GM12865 (cell line): Measurements from ENCODE around the gene TEF.

Experiments used
- DNase-seq: peaks from one replicate; pipeline ENCODE4 v3.0.0; 2010; ENCODE audit warnings: low read depth
- H3K4me3 ChIP-seq: 2 replicates; pipeline ENCODE4 v1.5.1; 2011; ENCODE audit warnings: mild to moderate bottlenecking, low read depth, low read length, control low read depth
- TF ChIP-seq, protein P1 (sequence below): IDR thresholded peaks from 2 replicates; pipeline ENCODE4 v1.5.1; 2011; ENCODE audit warnings: low read length, control low read depth, low read depth, inconsistent platforms; ENCODE audit not compliant: insufficient read depth; ENCODE audit errors: missing control alignments

Gene TEF

DNA sequence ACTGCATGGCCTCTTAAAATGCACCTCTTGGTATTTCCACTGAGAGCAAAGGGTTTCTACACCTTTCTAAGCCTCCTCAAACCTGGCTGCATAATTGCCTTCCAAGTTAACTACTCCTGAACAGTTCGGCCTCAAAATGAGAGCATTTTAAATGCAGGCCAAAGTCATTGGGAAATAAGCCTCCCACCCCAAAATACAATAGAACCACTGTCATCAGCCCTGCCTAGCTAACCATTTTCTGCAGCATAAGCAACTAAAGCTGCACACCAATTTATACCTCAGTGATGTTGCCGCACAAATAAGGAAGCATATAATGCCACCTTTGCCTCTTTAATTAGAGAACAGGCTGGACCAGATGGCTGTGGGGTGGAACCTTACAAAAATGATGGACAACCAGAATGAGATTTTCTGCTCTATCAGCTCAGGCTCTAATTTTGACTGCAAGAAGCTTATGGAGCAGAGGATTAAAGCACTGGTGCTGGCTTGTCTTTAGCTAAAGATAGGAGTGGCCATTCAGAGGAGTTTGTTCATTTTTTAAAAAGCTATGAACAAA is 60.6 kb downstream of the TEF start:
- TF ChIP-seq, protein P1, sequence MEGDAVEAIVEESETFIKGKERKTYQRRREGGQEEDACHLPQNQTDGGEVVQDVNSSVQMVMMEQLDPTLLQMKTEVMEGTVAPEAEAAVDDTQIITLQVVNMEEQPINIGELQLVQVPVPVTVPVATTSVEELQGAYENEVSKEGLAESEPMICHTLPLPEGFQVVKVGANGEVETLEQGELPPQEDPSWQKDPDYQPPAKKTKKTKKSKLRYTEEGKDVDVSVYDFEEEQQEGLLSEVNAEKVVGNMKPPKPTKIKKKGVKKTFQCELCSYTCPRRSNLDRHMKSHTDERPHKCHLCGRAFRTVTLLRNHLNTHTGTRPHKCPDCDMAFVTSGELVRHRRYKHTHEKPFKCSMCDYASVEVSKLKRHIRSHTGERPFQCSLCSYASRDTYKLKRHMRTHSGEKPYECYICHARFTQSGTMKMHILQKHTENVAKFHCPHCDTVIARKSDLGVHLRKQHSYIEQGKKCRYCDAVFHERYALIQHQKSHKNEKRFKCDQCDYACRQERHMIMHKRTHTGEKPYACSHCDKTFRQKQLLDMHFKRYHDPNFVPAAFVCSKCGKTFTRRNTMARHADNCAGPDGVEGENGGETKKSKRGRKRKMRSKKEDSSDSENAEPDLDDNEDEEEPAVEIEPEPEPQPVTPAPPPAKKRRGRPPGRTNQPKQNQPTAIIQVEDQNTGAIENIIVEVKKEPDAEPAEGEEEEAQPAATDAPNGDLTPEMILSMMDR: no peak
- no peak for DNase-seq
- no peak overlapping the region for H3K4me3 ChIP-seq

DNA sequence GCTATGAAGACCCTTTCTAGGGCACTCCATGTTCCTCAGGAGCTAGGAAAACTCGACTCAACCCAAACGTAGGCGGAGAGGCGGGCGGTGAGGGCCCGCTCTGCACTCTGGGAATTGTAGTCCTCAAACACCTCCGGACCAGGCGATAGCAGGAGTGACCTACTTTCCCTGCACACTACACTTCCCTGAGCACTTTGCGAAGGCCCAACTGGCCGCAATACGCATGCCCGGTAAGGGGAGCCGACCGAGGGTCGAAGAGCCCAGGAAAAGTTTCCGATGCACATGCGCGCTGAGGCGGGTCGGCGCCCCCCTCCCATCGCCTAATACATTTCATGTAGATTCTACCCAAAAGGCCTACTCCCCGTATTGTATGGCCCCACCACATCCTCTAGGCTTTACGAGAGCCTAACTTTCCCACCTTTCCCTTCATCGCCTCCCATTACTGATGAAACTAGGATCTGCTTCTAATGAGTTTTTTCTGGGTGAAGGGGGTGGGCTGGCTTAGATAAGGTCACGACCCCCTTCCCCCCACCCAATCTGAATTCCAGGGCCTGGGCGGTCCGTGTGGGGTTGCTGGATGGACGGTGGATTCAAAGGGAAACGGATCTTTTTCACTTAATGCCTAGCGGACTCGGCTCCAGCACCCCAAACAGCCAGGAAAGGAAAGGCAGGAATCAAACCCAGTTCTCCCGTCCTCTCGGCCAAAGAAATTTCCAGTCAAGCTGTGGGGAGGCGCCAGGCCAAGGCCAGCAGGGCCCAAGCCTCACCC is 62.8 kb downstream of the TEF start:
- DNase-seq: peak; percentile 95
- peak overlapping the region; percentile 82 for H3K4me3 ChIP-seq
- TF ChIP-seq, protein P1: no peak

DNA sequence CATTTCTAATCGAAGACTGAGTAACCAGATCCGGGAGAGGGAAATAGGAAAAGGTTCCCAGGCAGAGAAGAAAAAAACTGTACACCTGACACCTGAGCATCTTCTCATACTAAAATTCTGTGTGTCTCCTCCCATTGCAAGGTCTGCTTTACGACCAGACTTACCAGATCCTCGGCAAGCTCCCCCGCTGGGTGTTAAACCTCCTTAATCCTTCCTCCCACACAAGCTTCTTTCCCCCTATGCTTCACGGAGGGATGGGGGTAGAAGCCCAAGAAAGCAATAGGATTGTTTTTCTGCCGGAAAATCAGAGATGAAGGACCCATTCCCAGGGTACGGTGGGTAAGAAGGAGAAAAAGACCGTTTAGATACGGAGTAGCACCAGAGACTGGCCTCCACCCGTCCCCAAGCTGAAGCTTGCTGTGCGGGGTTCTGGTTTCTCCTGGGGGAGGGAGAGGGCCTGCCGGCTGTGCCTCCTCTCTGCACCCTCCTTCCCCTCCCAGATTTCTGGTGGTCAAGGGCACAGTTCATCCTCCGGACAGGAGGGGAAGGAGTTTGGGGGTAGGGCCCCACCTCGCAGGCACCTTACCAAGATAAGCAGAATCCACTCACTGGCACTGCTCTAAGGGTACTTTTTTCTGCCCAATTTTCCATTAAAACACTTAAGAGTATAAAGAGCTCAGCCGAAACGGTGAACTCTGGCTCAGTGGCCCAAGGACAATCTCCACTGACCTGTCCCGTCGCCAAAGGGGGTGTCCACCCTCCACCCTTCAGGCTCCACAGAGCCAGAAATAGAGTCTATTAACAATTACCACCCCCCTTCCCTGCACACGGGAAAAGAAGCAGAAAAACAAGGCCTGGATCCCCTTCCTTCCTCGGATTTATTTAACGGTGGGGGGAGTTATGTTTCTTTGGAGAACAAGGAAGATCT is 63.7 kb downstream of the TEF start:
- TF ChIP-seq, protein P1: no peak

DNA sequence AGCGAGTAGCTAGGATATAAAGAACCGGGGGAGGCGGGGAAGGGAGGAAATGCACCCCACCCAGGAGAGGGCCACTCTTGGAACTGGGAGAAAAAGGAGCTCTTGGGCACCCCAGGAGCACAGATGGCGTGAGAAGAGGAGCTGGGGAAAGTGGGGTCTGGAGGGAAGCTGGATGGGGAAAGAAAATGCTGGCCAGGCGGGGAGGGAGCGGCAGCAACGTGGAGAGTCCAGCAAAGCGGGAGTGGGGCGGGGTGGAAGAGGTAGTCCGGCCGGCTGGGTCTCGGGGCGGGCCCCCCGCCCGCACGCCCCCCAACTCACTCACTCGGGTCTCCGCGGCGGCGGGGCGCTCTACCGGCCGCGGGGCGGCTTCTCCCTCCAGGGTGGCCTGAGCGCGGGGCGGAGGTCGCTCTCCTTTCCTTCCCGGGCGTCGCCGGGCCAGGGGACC is 64.3 kb downstream of the TEF start:
- H3K4me3 ChIP-seq: peak overlapping the region; percentile 82

More for the DNA sequence above, 63.7 kb downstream of the TEF start:
- peak; percentile 38 for DNase-seq
- peak overlapping the region; percentile 82 for H3K4me3 ChIP-seq

DNA sequence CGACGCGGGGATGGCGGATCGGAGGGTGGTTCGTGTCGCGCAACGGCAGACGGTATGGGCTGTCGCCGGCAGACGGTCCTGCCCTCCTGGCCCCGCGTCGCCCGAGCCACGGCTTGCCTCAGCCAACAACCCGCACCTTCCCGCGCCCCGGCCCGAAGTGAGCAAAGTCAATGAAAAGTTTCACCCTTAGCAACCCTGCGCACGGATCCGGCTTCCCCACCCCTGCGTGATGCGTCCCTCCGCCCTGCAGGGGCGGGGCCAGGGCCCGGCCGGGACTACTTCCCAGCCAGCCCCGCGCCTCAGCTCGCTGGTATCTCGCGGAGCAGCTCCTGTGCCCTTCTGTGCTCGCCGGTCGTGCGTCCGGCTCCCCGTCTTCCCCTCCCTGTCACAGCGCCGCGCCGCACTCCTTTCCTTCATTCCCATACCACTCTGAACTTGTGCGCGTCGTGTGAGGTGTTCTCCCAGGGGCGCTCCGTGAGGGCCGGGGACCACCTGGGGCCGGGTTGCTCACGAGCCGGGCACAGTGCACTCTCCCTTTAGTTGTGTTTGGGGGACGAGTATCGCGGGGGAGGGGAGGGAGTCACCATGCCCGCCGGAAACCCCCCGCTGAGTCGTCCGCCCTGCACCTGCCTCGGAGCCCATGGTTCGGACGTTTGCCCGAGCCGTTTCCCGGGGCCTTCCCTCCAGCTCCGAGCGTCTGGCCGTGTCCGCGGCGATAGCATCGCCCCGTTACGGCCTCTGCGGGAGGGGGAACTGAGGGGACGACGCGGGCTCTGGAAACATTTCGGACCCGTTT is 65.1 kb downstream of the TEF start, which contains the start of gene TOB2:
Gene TOB2, minus strand, starts transcription at position 163 of the 796 bp plus-strand sequence. CDS start 9,456 bp downstream, outside the sequence.
- peak; percentile 98 for DNase-seq
- TF ChIP-seq, protein P1: no peak
- H3K4me3 ChIP-seq: peak within 1 kb of the TSS; percentile 82

More for the DNA sequence above, 64.3 kb downstream of the TEF start:
- no peak for DNase-seq
- TF ChIP-seq, protein P1: no peak
